8988T (cell line): ENCODE results near the gene ZNF737.
A peak's percentile ranks its signal among the peaks of the same experiment; 100 is the strongest.
"Not testable (repeated sequence)": the region's sequence is repeated elsewhere in the genome, so short reads cannot be mapped to it uniquely, and the experiment has no call there.

ENCODE experiments used
- DNase-seq: peaks from one replicate; pipeline ENCODE4 v3.0.0; 2011

Gene ZNF737

GRCh38 chr19:20565321-20566018 is at the start of gene ZNF737:
TSS of gene ZNF737 (minus strand) at chr19:20565781. CDS start at chr19:20565640, 141 bp downstream.
- DNase-seq, result peak; percentile 55

- DNase-seq, result not testable (repeated sequence)
Measured at GRCh38 chr19:20614971-20615370, 49.4 kb upstream of the ZNF737 start.

GRCh38 chr19:20612711-20613316 is 47.2 kb upstream of the ZNF737 start:
- no peak for DNase-seq

GRCh38 chr19:20611866-20612265 is 46.3 kb upstream of the ZNF737 start:
- no peak for DNase-seq

- DNase-seq, result no peak
Measured at GRCh38 chr19:20607943-20608342, 42.4 kb upstream of the ZNF737 start.

GRCh38 chr19:20558571-20558970 is 7.0 kb downstream of the ZNF737 start:
- DNase-seq, result no peak

GRCh38 chr19:20558011-20558410 is 7.6 kb downstream of the ZNF737 start:
- no peak for DNase-seq

GRCh38 chr19:20544667-20545333 is 20.8 kb downstream of the ZNF737 start:
- DNase-seq, result not testable (repeated sequence)

GRCh38 chr19:20530303-20530702 is 35.3 kb downstream of the ZNF737 start:
- not testable (repeated sequence) for DNase-seq

- DNase-seq, result no peak
Measured at GRCh38 chr19:20513189-20513904, 52.2 kb downstream of the ZNF737 start.

GRCh38 chr19:20503476-20503875 is 62.1 kb downstream of the ZNF737 start:
- no peak for DNase-seq
